Astrocyte (in vitro differentiated cells and primary cell): Measurements from ENCODE around the gene IGFALS. TPM values are rescaled to one million over a fixed set of nuclear protein-coding genes. Genes with fewer than 3 reads are reported as not detected.

ENCODE experiments used
- DNase-seq: peaks from one replicate; pipeline ENCODE4 v3.0.0-alpha.2; 2010; ENCODE audit warnings: low read depth
- FAIRE-seq: peaks from 2 replicates; lab custom pipeline; 2011; peaks lifted over from hg19 to GRCh38; lab: Jason Lieb, UNC
- H2AFZ ChIP-seq: 2 replicates; pipeline ENCODE4 v1.6.0; 2012; ENCODE audit warnings: low read depth, low read length, inconsistent platforms
- H3K27ac ChIP-seq: 2 replicates; pipeline ENCODE4 v1.5.1; 2011; ENCODE audit warnings: low read depth, low read length, inconsistent platforms
- H3K27me3 ChIP-seq: 2 replicates; pipeline ENCODE4 v1.6.0; 2011; ENCODE audit warnings: low read length, inconsistent platforms; ENCODE audit not compliant: insufficient read depth
- H3K36me3 ChIP-seq: 2 replicates; pipeline ENCODE4 v1.5.1; 2011; ENCODE audit warnings: low read length, inconsistent platforms; ENCODE audit not compliant: insufficient read depth
- H3K4me1 ChIP-seq: 2 replicates; pipeline ENCODE4 v1.5.1; 2011; ENCODE audit warnings: low read length, inconsistent platforms; ENCODE audit not compliant: insufficient read depth
- H3K4me2 ChIP-seq: 2 replicates; pipeline ENCODE4 v1.6.0; 2012; ENCODE audit warnings: low read length, inconsistent platforms
- H3K4me3 ChIP-seq: 2 replicates; pipeline ENCODE4 v1.5.1; 2011; ENCODE audit warnings: low read depth, mild to moderate bottlenecking, low read length, inconsistent platforms; ENCODE audit not compliant: insufficient read depth
- H3K79me2 ChIP-seq: 2 replicates; pipeline ENCODE4 v1.6.0; 2012; ENCODE audit warnings: mild to moderate bottlenecking, low read length, inconsistent platforms; ENCODE audit not compliant: insufficient read depth
- H3K9ac ChIP-seq: 2 replicates; pipeline ENCODE4 v1.6.0; 2012; ENCODE audit warnings: mild to moderate bottlenecking, low read length, inconsistent platforms
- H3K9me3 ChIP-seq: 2 replicates; pipeline ENCODE4 v1.5.1; 2012; ENCODE audit warnings: low read depth, mild to moderate bottlenecking, low read length, inconsistent platforms; ENCODE audit not compliant: insufficient read depth
- H4K20me1 ChIP-seq: 2 replicates; pipeline ENCODE4 v1.6.0; 2012; ENCODE audit warnings: low read length, inconsistent platforms; ENCODE audit not compliant: insufficient read depth
- H3K27ac Mint-ChIP-seq: one replicate; pipeline ENCODE4 v1.8.0; 2021; ENCODE audit warnings: mild to moderate bottlenecking, mixed read lengths; ENCODE audit not compliant: unreplicated experiment
- H3K27me3 Mint-ChIP-seq: one replicate; pipeline ENCODE4 v1.8.0; 2021; ENCODE audit warnings: low read depth, mixed read lengths; ENCODE audit not compliant: unreplicated experiment
- H3K36me3 Mint-ChIP-seq: one replicate; pipeline ENCODE4 v1.8.0; 2021; ENCODE audit warnings: low read depth, mixed read lengths; ENCODE audit not compliant: unreplicated experiment
- H3K4me1 Mint-ChIP-seq: one replicate; pipeline ENCODE4 v1.8.0; 2021; ENCODE audit warnings: low read depth, mixed read lengths; ENCODE audit not compliant: unreplicated experiment
- H3K4me3 Mint-ChIP-seq: one replicate; pipeline ENCODE4 v1.8.0; 2021; ENCODE audit warnings: mild to moderate bottlenecking, moderate library complexity, mixed read lengths; ENCODE audit not compliant: unreplicated experiment
- H3K9me3 Mint-ChIP-seq: one replicate; pipeline ENCODE4 v1.8.0; 2021; ENCODE audit warnings: mild to moderate bottlenecking, mixed read lengths; ENCODE audit not compliant: unreplicated experiment
- EZH2 ChIP-seq: IDR thresholded peaks from 2 replicates; pipeline ENCODE4 v1.6.1; 2012; ENCODE audit warnings: mild to moderate bottlenecking, low read length, inconsistent platforms; ENCODE audit not compliant: insufficient read depth
- total RNA-seq: library from RNA; stranded (reverse); gene quantifications from 2 replicates; pipeline ENCODE4 v1.2.1, GENCODE V29; 2021
- TF ChIP-seq, protein P1 (sequence below): IDR thresholded peaks from 2 replicates; pipeline ENCODE4 v1.5.1; 2011; ENCODE audit warnings: low read depth, mild to moderate bottlenecking, inconsistent platforms, low read length, moderate library complexity; ENCODE audit not compliant: insufficient read depth

IGFALS gene
- total RNA-seq, 1 donor from 2014 or later: not detected

DNA sequence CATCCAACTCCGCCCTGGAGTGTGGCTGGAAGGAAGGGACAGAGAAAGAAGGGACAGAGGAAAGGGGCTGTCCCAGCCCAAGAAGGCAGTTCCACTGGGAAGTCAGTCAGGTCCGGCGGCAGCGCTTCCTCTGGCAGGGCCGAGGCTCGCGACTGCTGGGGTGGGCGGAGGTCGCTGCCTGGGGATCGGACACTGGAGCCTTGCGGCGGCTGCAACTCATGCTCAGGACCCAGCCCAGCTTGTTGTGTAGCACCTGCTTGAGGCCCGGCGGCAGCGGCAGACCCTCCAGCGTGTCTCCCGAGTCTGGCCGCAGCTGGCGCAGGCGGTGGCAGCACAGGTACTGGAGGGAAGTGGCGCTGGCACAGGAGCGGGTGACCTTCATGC is 16.5 kb downstream of the IGFALS start:
- H3K27me3 ChIP-seq: no peaks in the 10 kb centered on the region
- DNase-seq (no peak), FAIRE-seq (no peak)
- no peaks in the 10 kb centered on the region for H3K36me3 ChIP-seq
- peaks cover 48% of the 10 kb centered on the region for H4K20me1 ChIP-seq
- no peak overlapping the region for H3K9ac ChIP-seq
- H3K9me3 ChIP-seq: no peaks in the 10 kb centered on the region
- no peak overlapping the region for H3K27ac ChIP-seq
- no peak overlapping the region for H3K4me3 ChIP-seq
- H2AFZ ChIP-seq: no peak overlapping the region
- no peaks in the 10 kb centered on the region for H3K27me3 Mint-ChIP-seq
- H3K27ac Mint-ChIP-seq: no peak overlapping the region
- no peaks in the 10 kb centered on the region for H3K9me3 Mint-ChIP-seq
- peaks cover 13% of the 10 kb centered on the region for H3K4me1 Mint-ChIP-seq
- H3K79me2 ChIP-seq: peaks cover 54% of the 10 kb centered on the region
- peaks cover 2% of the 10 kb centered on the region for H3K36me3 Mint-ChIP-seq
- no peak overlapping the region for H3K4me3 Mint-ChIP-seq
- H3K4me1 ChIP-seq: peaks cover 22% of the 10 kb centered on the region
- no peak overlapping the region for H3K4me2 ChIP-seq
- TF ChIP-seq, protein P1, sequence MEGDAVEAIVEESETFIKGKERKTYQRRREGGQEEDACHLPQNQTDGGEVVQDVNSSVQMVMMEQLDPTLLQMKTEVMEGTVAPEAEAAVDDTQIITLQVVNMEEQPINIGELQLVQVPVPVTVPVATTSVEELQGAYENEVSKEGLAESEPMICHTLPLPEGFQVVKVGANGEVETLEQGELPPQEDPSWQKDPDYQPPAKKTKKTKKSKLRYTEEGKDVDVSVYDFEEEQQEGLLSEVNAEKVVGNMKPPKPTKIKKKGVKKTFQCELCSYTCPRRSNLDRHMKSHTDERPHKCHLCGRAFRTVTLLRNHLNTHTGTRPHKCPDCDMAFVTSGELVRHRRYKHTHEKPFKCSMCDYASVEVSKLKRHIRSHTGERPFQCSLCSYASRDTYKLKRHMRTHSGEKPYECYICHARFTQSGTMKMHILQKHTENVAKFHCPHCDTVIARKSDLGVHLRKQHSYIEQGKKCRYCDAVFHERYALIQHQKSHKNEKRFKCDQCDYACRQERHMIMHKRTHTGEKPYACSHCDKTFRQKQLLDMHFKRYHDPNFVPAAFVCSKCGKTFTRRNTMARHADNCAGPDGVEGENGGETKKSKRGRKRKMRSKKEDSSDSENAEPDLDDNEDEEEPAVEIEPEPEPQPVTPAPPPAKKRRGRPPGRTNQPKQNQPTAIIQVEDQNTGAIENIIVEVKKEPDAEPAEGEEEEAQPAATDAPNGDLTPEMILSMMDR: no peak
- no peak for TF ChIP-seq EZH2

DNA sequence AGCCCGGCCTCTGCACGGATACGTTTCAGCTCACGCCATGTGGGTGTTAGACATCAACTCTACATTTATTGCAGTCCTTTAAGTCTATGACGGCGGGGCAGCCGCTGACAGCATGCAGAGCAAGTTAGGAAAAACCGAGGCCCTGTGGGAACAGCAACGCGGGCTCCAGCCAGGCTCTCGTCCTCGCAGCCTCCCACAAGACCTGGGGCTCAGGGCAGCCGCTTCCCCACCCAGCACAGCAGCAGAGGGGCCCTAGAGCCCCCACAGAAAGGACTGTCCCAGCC is 16.9 kb downstream of the IGFALS start:
- H3K4me3 ChIP-seq: no peak overlapping the region
- TF ChIP-seq, protein P1: no peak
- TF ChIP-seq EZH2: no peak
- no peak overlapping the region for H2AFZ ChIP-seq
- H4K20me1 ChIP-seq: peaks cover 48% of the 10 kb centered on the region
- H3K4me3 Mint-ChIP-seq: no peak overlapping the region
- H3K27ac ChIP-seq: no peak overlapping the region
- peaks cover 24% of the 10 kb centered on the region for H3K4me1 ChIP-seq
- H3K9me3 Mint-ChIP-seq: no peaks in the 10 kb centered on the region
- no peak overlapping the region for H3K9ac ChIP-seq
- H3K79me2 ChIP-seq: peaks cover 53% of the 10 kb centered on the region
- DNase-seq: no peak
- peaks cover 11% of the 10 kb centered on the region for H3K4me1 Mint-ChIP-seq
- no peak overlapping the region for H3K27ac Mint-ChIP-seq
- no peaks in the 10 kb centered on the region for H3K27me3 Mint-ChIP-seq
- H3K27me3 ChIP-seq: no peaks in the 10 kb centered on the region
- no peaks in the 10 kb centered on the region for H3K36me3 ChIP-seq
- H3K9me3 ChIP-seq: no peaks in the 10 kb centered on the region
- H3K4me2 ChIP-seq: no peak overlapping the region
- no peaks in the 10 kb centered on the region for H3K36me3 Mint-ChIP-seq
- FAIRE-seq: no peak

DNA sequence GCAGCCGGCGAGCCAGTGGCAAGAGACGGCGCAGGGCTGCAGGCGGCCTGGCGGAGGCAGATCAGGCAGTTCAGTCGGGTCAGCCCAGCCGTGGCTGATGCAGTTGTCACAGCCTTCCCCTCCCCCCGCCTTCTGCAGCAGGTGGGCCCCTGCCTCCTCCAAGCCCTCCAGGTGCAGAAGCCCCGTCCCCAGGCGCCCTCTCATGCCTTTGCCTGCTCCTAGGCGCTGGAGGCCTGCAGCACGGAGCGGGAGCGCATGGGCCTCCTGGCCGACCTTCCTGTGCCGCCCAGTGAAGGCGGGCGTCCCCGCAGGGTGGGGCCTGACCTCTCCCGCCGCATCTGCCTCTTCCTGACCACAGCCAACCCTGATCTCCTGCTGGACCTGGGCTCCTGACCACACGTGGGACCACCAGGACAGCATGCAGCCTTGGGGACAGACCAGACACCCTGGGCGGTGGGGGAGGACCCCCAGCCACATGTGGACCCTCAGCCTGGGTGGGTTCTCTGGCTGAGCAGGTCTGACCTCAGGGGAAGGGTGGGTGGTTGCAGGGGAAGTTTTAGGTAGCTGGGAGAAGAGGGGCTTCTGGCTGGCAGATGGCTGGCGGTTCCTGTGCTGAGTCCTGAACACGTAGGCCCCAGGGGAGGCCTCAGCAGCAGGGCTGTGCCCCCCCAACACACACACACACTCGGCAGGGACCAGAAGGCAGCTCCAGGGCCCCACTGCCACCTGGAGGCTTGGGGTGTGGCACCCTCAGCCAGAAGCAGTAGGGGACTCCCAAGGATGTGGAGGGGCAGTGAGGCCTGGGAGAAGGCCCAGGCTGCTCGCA is 17.4 kb downstream of the IGFALS start:
- H3K4me3 Mint-ChIP-seq: no peak overlapping the region
- no peaks in the 10 kb centered on the region for H3K27me3 Mint-ChIP-seq
- Histone ChIP-seq H3K79me2 (peaks cover 47% of the 10 kb centered on the region), H3K4me3 (no peak overlapping the region), H3K4me1 (peaks cover 19% of the 10 kb centered on the region), H3K9ac (no peak overlapping the region), H2AFZ (no peak overlapping the region), H3K36me3 (no peaks in the 10 kb centered on the region), H4K20me1 (peaks cover 42% of the 10 kb centered on the region), H3K27ac (no peak overlapping the region), H3K27me3 (no peaks in the 10 kb centered on the region), H3K4me2 (no peak overlapping the region), H3K9me3 (no peaks in the 10 kb centered on the region)
- H3K36me3 Mint-ChIP-seq: no peaks in the 10 kb centered on the region
- no peak overlapping the region for H3K27ac Mint-ChIP-seq
- TF ChIP-seq, protein P1: no peak
- TF ChIP-seq EZH2: no peak
- DNase-seq (no peak), FAIRE-seq (no peak)
- H3K9me3 Mint-ChIP-seq: no peaks in the 10 kb centered on the region
- H3K4me1 Mint-ChIP-seq: peaks cover 5% of the 10 kb centered on the region
